Tibial nerve (tissue), 4 donors: ENCODE measurements around the gene ZBTB17. TPM values are rescaled to one million over a fixed set of nuclear protein-coding genes. Genes with fewer than 3 reads are reported as not detected.
A peak's percentile ranks its signal among the peaks of the same experiment; 100 is the strongest.
"Not testable (repeated sequence)": the region's sequence is repeated elsewhere in the genome, so short reads cannot be mapped to it uniquely, and the experiment has no call there.

Experiments used
- DNase-seq, 2 donors: peaks; one replicate each; pipeline ENCODE4 v3.0.0-alpha.2; 2019; ENCODE audit warnings: low spot score in 2 of 2
- H3K27ac ChIP-seq, 4 donors: fragments of 200-600 bp; sonication (generic) in 3 of 4; one replicate each; pipeline ENCODE4 v1.5.1; 2017 to 2019; ENCODE audit warnings: mild to moderate bottlenecking in 1 of 4
- H3K27me3 ChIP-seq, 2 donors: fragments of 200-600 bp; sonication (generic) in 1 of 2; one replicate each; pipeline versions ENCODE4 v1.5.1 to v1.6.0; 2017 to 2019
- H3K36me3 ChIP-seq, 3 donors: fragments of 200-600 bp; sonication (generic); one replicate each; pipeline ENCODE4 v1.5.1; 2018 to 2019
- H3K4me1 ChIP-seq, 4 donors: fragments of 200-600 bp; sonication (generic) in 3 of 4; one replicate each; pipeline ENCODE4 v1.5.1; 2017 to 2019
- H3K4me3 ChIP-seq, 4 donors: fragments of 200-600 bp; sonication (generic) in 3 of 4; one replicate each; pipeline ENCODE4 v1.5.1; 2017 to 2019; ENCODE audit warnings: mild to moderate bottlenecking in 1 of 4, moderate library complexity in 1 of 4
- H3K9me3 ChIP-seq, 4 donors: fragments of 200-600 bp; sonication (generic) in 3 of 4; one replicate each; pipeline ENCODE4 v1.5.1; 2017 to 2019
- EP300 ChIP-seq, 2 donors: sonication (generic); formaldehyde crosslinking; IDR thresholded peaks; one replicate each; pipeline ENCODE4 v1.6.1; 2017; ENCODE audit warnings: antibody characterized with exemption in 2 of 2, mild to moderate bottlenecking in 1 of 2
- POLR2A ChIP-seq, 2 donors: fragments of 450-650 bp; IDR thresholded peaks; one replicate each; pipeline ENCODE4 v1.6.1; 2017; ENCODE audit warnings: antibody characterized with exemption in 2 of 2, mild to moderate bottlenecking in 2 of 2, moderate library complexity in 2 of 2
- WGBS, 2 donors: methylation state at CpG; one replicate each; pipeline ENCODE4 v1.1.5; 2018; 5-methylcytosine and 5-hydroxymethylcytosine counted together
- small RNA-seq: library from RNA; depleted of rRNA; stranded (forward); fragments of <200 nt; gene quantifications from one replicate; pipeline ENCODE3, GENCODE V24; 2016
- total RNA-seq, 4 donors: library from RNA; depleted of rRNA; stranded (reverse); fragments of >200 nt; gene quantifications; one replicate each; pipeline ENCODE4 v1.1.0, GENCODE V29; 2016
- TF ChIP-seq, protein P1 (sequence below), 5 experiments: fragments of 200-600 bp in 3 of 5; fragments of 450-650 bp in 2 of 5; sonication (generic) in 3 of 5; IDR thresholded peaks; one replicate each; pipeline ENCODE4 v1.5.1; 2016 to 2019; ENCODE audit warnings: antibody characterized with exemption in 5 of 5, mild to moderate bottlenecking in 3 of 5, moderate library complexity in 2 of 5

The ZBTB17 gene
- total RNA-seq, 4 donors from 2014 or later: 34.5 to 85.2 (median 52.4) TPM

DNA sequence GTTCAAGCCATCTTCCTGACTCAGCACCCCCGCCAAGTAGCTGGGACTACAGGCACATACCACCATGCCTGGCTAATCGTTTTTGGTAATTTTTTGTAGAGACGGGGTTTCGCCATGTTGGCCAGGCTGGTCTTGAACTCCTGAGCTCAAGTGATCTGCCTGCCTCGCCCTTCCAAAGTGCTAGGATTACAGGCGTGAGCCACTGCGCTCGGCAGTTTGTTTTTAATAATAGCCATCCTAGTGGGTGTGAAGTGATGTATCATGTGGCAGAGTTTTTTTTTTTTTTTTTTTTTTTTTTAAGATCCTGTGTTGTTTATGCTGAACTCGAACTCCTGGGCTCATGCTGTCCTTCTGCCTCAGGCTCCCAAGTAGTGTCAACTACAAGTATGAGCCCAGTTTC is 76.6 kb downstream of the ZBTB17 start:
- Histone ChIP-seq H3K4me3 (no peak overlapping the region), H3K36me3 (peaks cover 0 to 5% (median 0%) of the 10 kb centered on the region in 3 donors), H3K27ac (no peak overlapping the region), H3K27me3 (no peaks in the 10 kb centered on the region), H3K9me3 (no peaks in the 10 kb centered on the region), H3K4me1 (peaks cover 0 to 53% (median 17%) of the 10 kb centered on the region in 4 donors)
- no peak for DNase-seq
- TF ChIP-seq POLR2A (IDR thresholded peaks at IDR 0.05) (no peak), EP300 (IDR thresholded peaks at IDR 0.05) (no peak)
- TF ChIP-seq, protein P1, sequence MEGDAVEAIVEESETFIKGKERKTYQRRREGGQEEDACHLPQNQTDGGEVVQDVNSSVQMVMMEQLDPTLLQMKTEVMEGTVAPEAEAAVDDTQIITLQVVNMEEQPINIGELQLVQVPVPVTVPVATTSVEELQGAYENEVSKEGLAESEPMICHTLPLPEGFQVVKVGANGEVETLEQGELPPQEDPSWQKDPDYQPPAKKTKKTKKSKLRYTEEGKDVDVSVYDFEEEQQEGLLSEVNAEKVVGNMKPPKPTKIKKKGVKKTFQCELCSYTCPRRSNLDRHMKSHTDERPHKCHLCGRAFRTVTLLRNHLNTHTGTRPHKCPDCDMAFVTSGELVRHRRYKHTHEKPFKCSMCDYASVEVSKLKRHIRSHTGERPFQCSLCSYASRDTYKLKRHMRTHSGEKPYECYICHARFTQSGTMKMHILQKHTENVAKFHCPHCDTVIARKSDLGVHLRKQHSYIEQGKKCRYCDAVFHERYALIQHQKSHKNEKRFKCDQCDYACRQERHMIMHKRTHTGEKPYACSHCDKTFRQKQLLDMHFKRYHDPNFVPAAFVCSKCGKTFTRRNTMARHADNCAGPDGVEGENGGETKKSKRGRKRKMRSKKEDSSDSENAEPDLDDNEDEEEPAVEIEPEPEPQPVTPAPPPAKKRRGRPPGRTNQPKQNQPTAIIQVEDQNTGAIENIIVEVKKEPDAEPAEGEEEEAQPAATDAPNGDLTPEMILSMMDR (IDR thresholded peaks at IDR 0.05): no peak
- 94% methylated on average over 9 of the region's 9 CpGs for WGBS, 2 donors

DNA sequence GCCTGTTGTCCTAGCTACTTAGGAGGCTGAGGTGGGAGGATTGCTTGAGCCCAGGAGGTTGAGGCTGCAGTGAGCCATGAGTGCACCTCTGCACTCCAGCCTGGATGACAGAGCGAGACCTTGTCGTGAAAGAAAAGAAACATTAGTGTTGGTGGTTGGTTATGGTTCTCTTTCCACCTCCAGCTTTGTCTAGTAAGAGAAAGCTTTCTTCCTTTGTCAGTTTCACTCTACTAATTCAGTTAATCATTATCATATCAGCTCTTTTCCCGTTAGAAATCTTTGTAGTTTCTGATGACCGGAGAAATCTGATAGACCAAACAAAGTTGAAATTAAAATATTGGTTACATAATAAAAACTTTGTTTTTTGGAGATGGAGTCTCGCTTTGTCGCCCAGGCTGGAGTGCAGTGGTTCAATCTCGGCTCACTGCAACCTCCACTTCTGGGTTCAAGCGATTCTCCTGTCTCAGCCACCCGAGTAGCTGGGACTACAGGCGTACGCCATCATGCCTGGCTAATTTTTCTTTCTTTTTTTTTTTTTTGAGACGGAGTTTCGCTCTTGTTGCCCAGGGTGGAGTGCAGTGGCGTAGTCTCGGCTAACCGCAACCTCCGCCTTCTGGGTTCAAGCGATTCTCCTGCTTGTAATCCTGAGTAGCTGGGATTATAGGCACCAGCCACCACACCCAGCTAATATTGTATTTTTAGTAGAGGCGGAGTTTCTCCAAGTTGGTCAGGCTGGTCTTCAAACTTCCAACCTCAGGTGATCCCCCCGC is 78.9 kb downstream of the ZBTB17 start:
- not testable (repeated sequence) for H3K27ac ChIP-seq, H3K9me3 ChIP-seq, H3K36me3 ChIP-seq, H3K27me3 ChIP-seq, H3K4me3 ChIP-seq, DNase-seq
- peaks cover 0 to 56% (median 25%) of the 10 kb centered on the region in 4 donors for H3K4me1 ChIP-seq
- 92 to 96% methylated on average over 20 of the region's 20 CpGs for WGBS, 2 donors

DNA sequence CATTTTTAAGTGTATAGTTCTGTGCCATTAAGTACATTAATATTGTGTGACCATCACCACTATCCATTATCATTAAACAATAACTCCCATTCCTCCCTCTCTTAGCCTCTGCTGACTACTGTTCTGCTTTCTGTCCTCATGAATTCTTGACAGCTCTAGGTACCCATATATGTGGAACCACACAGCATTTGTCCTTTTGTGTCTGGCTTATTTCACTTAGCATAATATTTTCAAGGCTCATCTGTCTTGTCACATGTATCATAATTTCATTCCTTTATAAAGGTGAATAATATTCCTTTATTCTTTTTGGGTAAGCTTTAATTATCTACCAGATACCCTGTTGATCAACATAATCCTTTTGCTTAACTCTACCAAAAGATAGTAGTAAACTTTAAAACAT is 80.7 kb downstream of the ZBTB17 start:
- Histone ChIP-seq H3K27ac (peak overlapping the region in 1 of 4 donors; percentile 7), H3K9me3 (no peaks in the 10 kb centered on the region), H3K4me1 (peaks cover 0 to 44% (median 17%) of the 10 kb centered on the region in 4 donors), H3K36me3 (peaks cover 0 to 5% (median 0%) of the 10 kb centered on the region in 3 donors), H3K27me3 (no peaks in the 10 kb centered on the region), H3K4me3 (no peak overlapping the region)
- DNase-seq: no peak
- TF ChIP-seq, protein P1 (IDR thresholded peaks at IDR 0.05): no peak
- no peak for TF ChIP-seq POLR2A (IDR thresholded peaks at IDR 0.05)
- no peak for TF ChIP-seq EP300 (IDR thresholded peaks at IDR 0.05)

DNA sequence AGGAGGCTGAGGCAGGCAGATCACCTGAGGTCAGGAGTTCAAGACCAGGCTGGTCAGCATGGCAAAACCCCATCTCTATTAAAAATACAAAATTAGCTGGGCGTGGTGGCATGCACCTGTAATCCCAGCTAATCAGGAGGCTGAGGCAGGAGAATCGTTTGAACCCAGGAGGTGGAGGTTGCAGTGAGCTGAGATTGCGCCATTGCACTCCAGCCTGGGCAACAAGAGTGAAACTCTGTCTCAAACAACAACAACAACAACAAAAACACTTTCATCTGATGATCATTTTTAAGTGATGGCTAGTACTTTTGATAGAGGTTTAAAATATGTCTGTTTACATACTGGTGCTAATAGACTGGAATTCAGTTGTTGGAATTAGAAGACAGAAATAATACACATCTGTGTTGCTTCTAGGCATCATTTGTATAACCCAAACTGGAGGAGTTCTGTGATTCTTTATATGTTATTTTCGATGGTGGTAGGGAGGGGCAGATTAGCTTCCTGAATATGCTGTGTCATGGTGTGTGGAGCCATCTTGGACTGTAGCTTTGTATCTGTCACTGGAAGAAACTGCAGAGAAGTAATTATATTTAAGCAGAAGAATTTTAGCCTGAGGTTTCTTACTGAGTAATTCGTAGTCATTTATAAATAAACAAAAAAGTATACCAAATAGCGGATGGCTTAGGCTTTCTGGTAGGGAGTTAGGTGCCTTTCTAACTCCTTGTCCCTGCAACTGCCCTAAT is 82.9 kb downstream of the ZBTB17 start:
- not testable (repeated sequence) for H3K27me3 ChIP-seq, DNase-seq, H3K4me3 ChIP-seq, H3K9me3 ChIP-seq, H3K36me3 ChIP-seq
- Histone ChIP-seq H3K4me1 (peaks cover 0 to 56% (median 17%) of the 10 kb centered on the region in 4 donors), H3K27ac (peak overlapping the region; percentile 56 to 65 (median 62))
- WGBS, 2 donors: 69 to 74% methylated on average over 6 of the region's 6 CpGs

Small RNA genes within 50 kb of the gene (small RNA-seq; reads per million reads assigned to genes)
- gene AL034555.1 (not detected), gene AL355994.1 (not detected), gene AL355994.5 (not detected)

Other genes starting within 250 kb of the ZBTB17 start
- 10 to 100 TPM in 1 of 4 donors, 1 to 10 TPM in 3; 2.8 to 23.7 (median 3.3) TPM for gene SLC25A34, start 239.8 kb downstream of the ZBTB17 start, total RNA-seq
- gene TMEM82, start 233.6 kb downstream of the ZBTB17 start, total RNA-seq: not detected
- 10 to 100 TPM; 33.3 to 46.5 (median 44.1) TPM for gene FBLIM1, start 217.3 kb downstream of the ZBTB17 start, total RNA-seq
- 1 to 10 TPM; 1.1 to 2.5 (median 1.4) TPM for gene UQCRHL, start 168.5 kb downstream of the ZBTB17 start, total RNA-seq
- 10 to 100 TPM; 67.9 to 87.0 (median 77.8) TPM for gene SPEN, start 128.4 kb downstream of the ZBTB17 start, total RNA-seq
- gene SRARP, start 28.1 kb upstream of the ZBTB17 start, total RNA-seq: under 1 TPM in 2 of 4 donors, not detected in 2; 0.39 to 0.90 TPM
- gene HSPB7, start 41.9 kb upstream of the ZBTB17 start, total RNA-seq: 10 to 100 TPM; 10.4 to 42.6 (median 27.6) TPM
- gene CLCNKA, start 45.9 kb upstream of the ZBTB17 start, total RNA-seq: not detected
- gene CLCNKB, start 67.7 kb upstream of the ZBTB17 start, total RNA-seq: 1 to 10 TPM in 1 of 4 donors, under 1 TPM in 2, not detected in 1; 0.39 to 3.1 (median 0.44) TPM
- not detected for gene FAM131C, start 97.5 kb upstream of the ZBTB17 start, total RNA-seq
- gene EPHA2, start 180.0 kb upstream of the ZBTB17 start, total RNA-seq: 10 to 100 TPM; 30.0 to 66.9 (median 35.9) TPM
- gene ARHGEF19, start 236.6 kb upstream of the ZBTB17 start, total RNA-seq: 10 to 100 TPM in 2 of 4 donors, 1 to 10 TPM in 2; 7.8 to 19.3 (median 11.1) TPM